Vagina (tissue), 2 donors: ENCODE results near the gene GMEB2. TPM values are rescaled to one million over a fixed set of nuclear protein-coding genes. Genes with fewer than 3 reads are reported as not detected.
"Not testable (repeated sequence)": the region's sequence is repeated elsewhere in the genome, so short reads cannot be mapped to it uniquely, and the experiment has no call there.

Experiments
- DNase-seq, 2 donors: peaks; one replicate each; pipeline ENCODE4 v3.0.0-alpha.2; 2017; ENCODE audit errors: extremely low spot score in 2 of 2
- H3K27ac ChIP-seq: fragments of 200-600 bp; sonication (generic); one replicate; pipeline ENCODE4 v1.5.1; 2019
- H3K27me3 ChIP-seq: fragments of 200-600 bp; sonication (generic); one replicate; pipeline ENCODE4 v1.5.1; 2019
- H3K36me3 ChIP-seq, 2 donors: fragments of 200-600 bp; sonication (generic); one replicate each; pipeline ENCODE4 v1.5.1; 2017 to 2019
- H3K4me1 ChIP-seq: fragments of 200-600 bp; sonication (generic); one replicate; pipeline ENCODE4 v1.5.1; 2019
- H3K4me3 ChIP-seq, 2 donors: fragments of 200-600 bp; sonication (generic); 1 replicate in 1 of 2; 2 replicates in 1 of 2; pipeline ENCODE4 v1.5.1; 2016 to 2019
- H3K9me3 ChIP-seq: fragments of 200-600 bp; sonication (generic); one replicate; pipeline ENCODE4 v1.5.1; 2019
- POLR2A ChIP-seq, 2 donors: fragments of 450-650 bp; IDR thresholded peaks; one replicate each; pipeline ENCODE4 v1.6.1; 2017; ENCODE audit warnings: antibody characterized with exemption in 2 of 2, mild to moderate bottlenecking in 2 of 2, moderate library complexity in 2 of 2
- POLR2AphosphoS5 ChIP-seq, 2 donors: sonication (generic); formaldehyde crosslinking; IDR thresholded peaks; one replicate each; pipeline ENCODE4 v1.9.0; 2017; ENCODE audit warnings: antibody characterized with exemption in 2 of 2, mild to moderate bottlenecking in 2 of 2, low read depth in 1 of 2; ENCODE audit not compliant: insufficient read depth in 1 of 2
- intact Hi-C: fragments of 100-400 bp; cut with DNase I; formaldehyde crosslinking; loops from one replicate; pipeline ENCODE4 v1.15.1; 2023
- total RNA-seq: library from RNA; depleted of rRNA; stranded (reverse); fragments of >200 nt; gene quantifications from one replicate; pipeline ENCODE4 v1.2.3, GENCODE V29; 2016
- TF ChIP-seq, protein P1 (sequence below), 3 experiments: fragments of 450-650 bp in 2 of 3; fragments of 200-600 bp in 1 of 3; sonication (generic) in 1 of 3; IDR thresholded peaks; one replicate each; pipeline ENCODE4 v1.5.1; 2017 to 2019; ENCODE audit warnings: antibody characterized with exemption in 3 of 3, mild to moderate bottlenecking in 2 of 3, moderate library complexity in 2 of 3

Gene GMEB2
- total RNA-seq, 1 donor from 2014 or later = 11.3 TPM

DNA sequence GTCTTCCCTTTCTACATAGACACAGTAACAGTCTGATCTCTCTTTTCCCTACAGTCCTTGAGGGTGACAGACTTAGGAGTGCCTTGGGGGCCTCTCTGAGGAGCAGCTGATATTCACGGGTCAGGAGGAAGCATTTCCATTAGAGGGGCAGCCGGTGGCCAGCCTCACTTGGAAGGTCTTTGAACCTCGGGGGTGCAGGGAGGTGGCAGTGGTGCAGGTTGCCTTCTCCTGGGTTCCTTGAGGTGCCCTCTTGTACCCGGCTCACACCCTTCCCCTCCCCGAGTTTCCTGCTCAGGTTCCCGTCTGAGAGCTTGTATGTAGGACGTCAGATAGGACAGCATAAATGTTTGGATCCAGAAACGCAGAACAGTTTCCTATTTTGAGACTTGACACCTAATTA lies 33.7 kb upstream of the GMEB2 start:
- peaks cover 0 to 18% of the 10 kb centered on the region in 2 donors for H3K36me3 ChIP-seq
- no peaks in the 10 kb centered on the region for H3K27me3 ChIP-seq
- H3K9me3 ChIP-seq = no peaks in the 10 kb centered on the region
- TF ChIP-seq POLR2AphosphoS5 (IDR thresholded peaks at IDR 0.05; ENCODE audit: insufficient read depth in 1 of 2, low read depth in 1 of 2) (no peak), POLR2A (IDR thresholded peaks at IDR 0.05) (no peak)
- TF ChIP-seq, protein P1, sequence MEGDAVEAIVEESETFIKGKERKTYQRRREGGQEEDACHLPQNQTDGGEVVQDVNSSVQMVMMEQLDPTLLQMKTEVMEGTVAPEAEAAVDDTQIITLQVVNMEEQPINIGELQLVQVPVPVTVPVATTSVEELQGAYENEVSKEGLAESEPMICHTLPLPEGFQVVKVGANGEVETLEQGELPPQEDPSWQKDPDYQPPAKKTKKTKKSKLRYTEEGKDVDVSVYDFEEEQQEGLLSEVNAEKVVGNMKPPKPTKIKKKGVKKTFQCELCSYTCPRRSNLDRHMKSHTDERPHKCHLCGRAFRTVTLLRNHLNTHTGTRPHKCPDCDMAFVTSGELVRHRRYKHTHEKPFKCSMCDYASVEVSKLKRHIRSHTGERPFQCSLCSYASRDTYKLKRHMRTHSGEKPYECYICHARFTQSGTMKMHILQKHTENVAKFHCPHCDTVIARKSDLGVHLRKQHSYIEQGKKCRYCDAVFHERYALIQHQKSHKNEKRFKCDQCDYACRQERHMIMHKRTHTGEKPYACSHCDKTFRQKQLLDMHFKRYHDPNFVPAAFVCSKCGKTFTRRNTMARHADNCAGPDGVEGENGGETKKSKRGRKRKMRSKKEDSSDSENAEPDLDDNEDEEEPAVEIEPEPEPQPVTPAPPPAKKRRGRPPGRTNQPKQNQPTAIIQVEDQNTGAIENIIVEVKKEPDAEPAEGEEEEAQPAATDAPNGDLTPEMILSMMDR (IDR thresholded peaks at IDR 0.05) = no peak
- H3K4me3 ChIP-seq = no peak overlapping the region
- peaks cover 21% of the 10 kb centered on the region for H3K4me1 ChIP-seq
- intact Hi-C loops = no loop called here
- no peak overlapping the region for H3K27ac ChIP-seq
- no peak for DNase-seq

DNA sequence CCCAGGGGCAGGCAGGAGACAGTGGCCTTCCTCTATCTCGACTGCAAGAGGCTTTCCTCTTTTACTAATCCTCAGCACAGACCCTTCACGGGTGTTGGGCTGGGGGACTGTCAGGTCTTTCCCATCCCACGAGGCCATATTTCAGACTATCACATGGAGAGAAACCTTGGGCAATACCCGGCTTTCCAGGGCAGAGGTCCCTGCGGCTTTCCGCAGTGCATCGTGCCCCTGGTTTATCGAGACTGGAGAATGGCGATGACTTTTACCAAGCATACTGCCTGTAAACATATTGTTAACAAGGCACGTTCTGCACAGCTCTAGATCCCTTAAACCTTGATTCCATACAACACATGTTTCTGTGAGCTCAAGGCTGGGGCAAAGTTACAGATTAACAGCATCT lies 33.3 kb upstream of the GMEB2 start:
- H3K27ac ChIP-seq, H3K4me3 ChIP-seq, H3K9me3 ChIP-seq, DNase-seq, H3K27me3 ChIP-seq, intact Hi-C loops: not testable (repeated sequence)
- H3K36me3 ChIP-seq = peaks cover 0 to 18% of the 10 kb centered on the region in 2 donors
- H3K4me1 ChIP-seq = peaks cover 21% of the 10 kb centered on the region

DNA sequence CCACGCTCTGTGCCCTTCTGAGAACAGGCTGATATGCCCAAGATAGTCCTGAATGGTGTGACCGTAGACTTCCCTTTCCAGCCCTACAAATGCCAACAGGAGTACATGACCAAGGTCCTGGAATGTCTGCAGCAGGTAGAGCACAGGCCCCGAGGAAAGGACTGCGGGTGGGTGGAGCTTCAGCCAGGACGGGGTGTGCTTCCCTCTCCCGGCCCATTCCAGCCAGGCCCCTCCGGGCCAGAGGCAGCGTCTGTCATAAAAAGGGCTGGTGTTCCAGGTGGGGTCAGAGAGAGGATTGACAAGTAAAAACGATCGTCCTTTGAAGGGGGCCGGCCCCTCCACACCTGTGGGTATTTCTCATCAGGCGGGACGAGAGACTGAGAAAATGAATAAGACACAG lies 32.5 kb upstream of the GMEB2 start:
- Histone ChIP-seq H3K9me3 (no peaks in the 10 kb centered on the region), H3K27ac (peak overlapping the region; percentile 85), H3K36me3 (peaks cover 0 to 18% of the 10 kb centered on the region in 2 donors), H3K4me1 (peaks cover 21% of the 10 kb centered on the region), H3K27me3 (no peaks in the 10 kb centered on the region), H3K4me3 (peak overlapping the region; percentile 81 to 84)
- intact Hi-C loops = no loop called here
- no peak for DNase-seq
- TF ChIP-seq, protein P1 (IDR thresholded peaks at IDR 0.05) = no peak
- no peak for TF ChIP-seq POLR2A (IDR thresholded peaks at IDR 0.05)
- TF ChIP-seq POLR2AphosphoS5 (IDR thresholded peaks at IDR 0.05; ENCODE audit: insufficient read depth in 1 of 2, low read depth in 1 of 2) = no peak

DNA sequence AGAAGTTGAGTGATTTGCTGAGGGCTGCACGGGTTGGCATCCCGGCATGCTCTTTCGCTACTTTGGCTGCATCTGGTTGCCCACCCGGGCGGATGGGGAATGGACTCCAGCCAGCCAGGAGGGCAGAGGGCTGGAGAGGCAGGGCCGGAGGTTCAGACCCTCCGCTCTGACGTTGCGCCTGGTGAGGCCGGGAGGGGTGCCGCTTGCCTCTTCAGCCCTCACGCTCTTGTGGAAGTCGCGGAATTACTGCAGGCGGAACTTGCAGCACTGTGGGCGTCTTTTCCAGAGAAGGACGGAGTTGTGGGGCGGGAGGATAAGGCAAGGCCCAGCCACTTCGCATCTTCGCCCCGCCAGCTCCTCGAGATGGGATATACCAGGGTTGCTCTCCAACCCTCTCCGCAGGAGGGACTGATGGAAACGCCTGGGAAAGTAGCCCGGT lies 31.9 kb upstream of the GMEB2 start:
- Histone ChIP-seq H3K36me3 (peaks cover 0 to 18% of the 10 kb centered on the region in 2 donors), H3K9me3 (no peaks in the 10 kb centered on the region), H3K27me3 (no peaks in the 10 kb centered on the region), H3K4me3 (peak overlapping the region; percentile 81 to 84), H3K4me1 (peaks cover 26% of the 10 kb centered on the region), H3K27ac (peak overlapping the region; percentile 85)
- TF ChIP-seq POLR2A (IDR thresholded peaks at IDR 0.05) (no peak), POLR2AphosphoS5 (IDR thresholded peaks at IDR 0.05; ENCODE audit: insufficient read depth in 1 of 2, low read depth in 1 of 2) (no peak)
- TF ChIP-seq, protein P1 (IDR thresholded peaks at IDR 0.05) = no peak
- intact Hi-C loops = no loop called here
- DNase-seq = no peak

DNA sequence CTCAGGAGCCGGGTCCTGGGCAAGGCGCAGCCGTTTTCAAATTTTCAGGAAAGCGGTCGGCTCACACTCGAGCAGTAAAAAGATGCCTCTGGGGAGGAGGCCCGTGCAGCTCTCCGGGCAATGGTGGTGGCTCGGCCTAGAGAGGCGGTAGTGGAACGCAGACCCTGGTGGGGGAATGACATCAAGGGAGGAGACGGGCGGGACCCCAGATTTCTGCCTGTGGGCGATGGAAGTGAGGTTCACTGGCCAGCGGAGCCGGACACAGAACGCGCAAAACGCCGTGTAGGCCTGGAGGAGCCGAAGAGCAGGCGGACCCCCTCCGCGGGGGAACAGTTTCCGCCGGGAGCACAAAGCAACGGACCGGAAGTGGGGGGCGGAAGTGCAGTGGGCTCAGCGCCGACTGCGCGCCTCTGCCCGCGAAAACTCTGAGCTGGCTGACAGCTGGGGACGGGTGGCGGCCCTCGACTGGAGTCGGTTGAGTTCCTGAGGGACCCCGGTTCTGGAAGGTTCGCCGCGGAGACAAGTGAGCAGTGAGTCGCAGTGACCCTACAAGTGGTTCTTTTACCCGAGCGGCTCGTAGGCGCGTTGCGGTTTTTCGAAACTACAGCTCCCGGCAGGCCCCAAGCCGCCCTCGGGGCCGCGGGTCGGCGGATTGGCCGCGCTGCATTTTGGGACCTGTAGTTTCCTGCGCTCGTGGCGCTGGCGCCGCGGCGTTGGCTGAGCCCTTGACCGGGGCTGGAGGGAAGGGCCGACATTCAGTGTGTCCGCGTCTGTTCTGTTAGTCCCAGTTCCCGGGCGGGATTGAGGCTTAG lies 31.2 kb upstream of the GMEB2 start, which contains the start of gene RTEL1:
Gene RTEL1, plus strand, starts transcription at position 376 of the 812 bp plus-strand sequence. CDS start 1,091 bp downstream, outside the sequence.
- intact Hi-C loops = no loop called here
- peak; percentile 88 to 91 for TF ChIP-seq POLR2AphosphoS5 (IDR thresholded peaks at IDR 0.05; ENCODE audit: insufficient read depth in 1 of 2, low read depth in 1 of 2)
- TF ChIP-seq, protein P1 (IDR thresholded peaks at IDR 0.05) = peak in 1 of 3 experiments; percentile 21
- TF ChIP-seq POLR2A (IDR thresholded peaks at IDR 0.05) = peak in 1 of 2 donors; percentile 24

More for the DNA sequence above, 31.2 kb upstream of the GMEB2 start, which contains the start of gene RTEL1:
- Histone ChIP-seq H3K27ac (peak within 1 kb of the TSS; percentile 85), H3K36me3 (peaks cover 0 to 18% of the 10 kb centered on the region in 2 donors), H3K9me3 (no peaks in the 10 kb centered on the region), H3K4me3 (peak within 1 kb of the TSS; percentile 81 to 84), H3K4me1 (peaks cover 29% of the 10 kb centered on the region), H3K27me3 (no peaks in the 10 kb centered on the region)
- no peak for DNase-seq
